ENCODE results near the gene ERCC5.

The ERCC5 gene

DNA sequence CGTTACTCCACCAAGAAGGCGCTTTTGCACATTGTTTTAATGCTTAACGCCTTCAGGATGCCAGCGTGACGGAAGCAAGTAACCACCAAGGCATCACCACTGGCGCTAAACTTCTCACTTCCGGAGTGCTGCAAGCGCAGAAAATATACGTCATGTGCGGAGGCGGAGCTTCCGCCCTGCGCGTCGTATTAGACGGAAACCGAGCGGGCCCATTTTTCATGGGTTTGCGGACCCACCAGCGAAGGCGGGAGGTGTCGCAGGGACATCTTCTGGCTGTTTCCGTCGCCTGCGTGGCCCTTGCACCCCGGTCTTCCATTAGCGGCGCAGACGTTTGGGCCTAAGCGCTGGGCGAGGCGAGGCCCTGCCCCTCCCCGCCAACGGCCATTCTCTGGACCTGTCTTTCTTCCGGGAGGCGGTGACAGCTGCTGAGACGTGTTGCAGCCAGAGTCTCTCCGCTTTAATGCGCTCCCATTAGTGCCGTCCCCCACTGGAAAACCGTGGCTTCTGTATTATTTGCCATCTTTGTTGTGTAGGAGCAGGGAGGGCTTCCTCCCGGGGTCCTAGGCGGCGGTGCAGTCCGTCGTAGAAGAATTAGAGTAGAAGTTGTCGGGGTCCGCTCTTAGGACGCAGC is at the start of gene ERCC5:
Gene ERCC5 (plus strand): TSS at position 403 of the 631 bp plus-strand sequence. CDS start 235 bp downstream, outside the sequence.
- peaks cover 10% of the 10 kb centered on the region for H3K36me3 ChIP-seq
- H3K9me3 ChIP-seq (ENCODE audit: severe bottlenecking): no peaks in the 10 kb centered on the region
- peak within 1 kb of the TSS; percentile 94 for H3K4me3 ChIP-seq (ENCODE audit: low read depth, low read length)
- H3K27ac ChIP-seq: peak within 1 kb of the TSS; percentile 87
- no peaks in the 10 kb centered on the region for H3K27me3 ChIP-seq (ENCODE audit: insufficient read depth, low read depth, severe bottlenecking)
- DNase-seq: peak; percentile 100
- peak; percentile 56 for TF ChIP-seq CTCF (IDR thresholded peaks at IDR 0.05; ENCODE audit: low read depth, low read length)

- Histone ChIP-seq H3K36me3 (peaks cover 36% of the 10 kb centered on the region), H3K27ac (peak within 1 kb of the TSS; percentile 87), H3K9me3 (ENCODE audit: severe bottlenecking) (no peaks in the 10 kb centered on the region), H3K4me3 (ENCODE audit: low read depth, low read length) (peak within 1 kb of the TSS; percentile 73), H3K27me3 (ENCODE audit: insufficient read depth, low read depth, severe bottlenecking) (no peaks in the 10 kb centered on the region)
- peak; percentile 99 for DNase-seq
- TF ChIP-seq CTCF (IDR thresholded peaks at IDR 0.05; ENCODE audit: low read depth, low read length): no peak
Measured at GRCh38 chr13:102798581-102799425, 47.0 kb upstream of the ERCC5 start, which contains the start of the genes BIVM and POGLUT2. Gene BIVM (plus strand): TSS chr13:102799119. CDS start chr13:102807268, 8,149 bp downstream. Gene POGLUT2 (minus strand): TSS chr13:102798976. CDS start chr13:102798670, 306 bp downstream.

DNA sequence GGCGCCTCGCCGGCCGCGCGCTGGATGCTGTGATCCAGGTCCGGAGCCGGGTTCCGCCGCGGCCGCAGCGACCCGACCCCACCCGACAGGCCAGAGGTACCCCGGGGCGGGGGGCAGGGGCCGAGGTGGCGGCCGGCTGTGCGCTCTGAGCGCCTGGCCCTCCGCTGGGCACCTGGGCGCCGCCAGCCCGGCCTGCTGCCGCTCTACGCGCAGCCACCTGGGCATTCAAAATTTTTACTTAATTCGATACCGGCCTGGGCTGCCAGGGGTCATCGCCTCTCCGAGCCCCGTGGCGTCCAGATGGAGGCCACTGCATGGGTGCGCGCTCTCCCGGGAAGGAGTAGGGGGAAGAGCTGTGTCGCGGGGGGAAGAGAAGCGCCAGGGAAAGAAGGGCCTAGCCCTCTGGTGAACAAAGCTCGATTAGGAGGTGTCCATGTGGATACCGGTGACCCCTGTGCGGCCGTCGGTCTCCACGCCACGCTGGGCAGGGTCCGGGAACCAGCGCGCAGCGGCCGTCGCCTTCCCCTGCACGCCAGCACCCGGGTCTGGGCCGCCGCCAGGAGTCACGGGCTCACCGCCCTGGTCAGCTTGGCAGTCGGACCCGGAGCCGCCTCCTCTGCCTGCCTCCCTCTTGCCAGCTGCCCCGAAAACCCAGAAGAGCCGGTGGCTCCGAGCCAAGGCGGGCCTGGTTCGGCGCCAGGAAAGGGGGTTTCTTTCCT is 46.2 kb upstream of the ERCC5 start:
- Histone ChIP-seq H3K36me3 (peaks cover 35% of the 10 kb centered on the region), H3K9me3 (ENCODE audit: severe bottlenecking) (no peaks in the 10 kb centered on the region), H3K27ac (peak overlapping the region; percentile 87), H3K4me3 (ENCODE audit: low read depth, low read length) (peak overlapping the region; percentile 73), H3K27me3 (ENCODE audit: insufficient read depth, low read depth, severe bottlenecking) (no peaks in the 10 kb centered on the region)
- peak; percentile 61 for DNase-seq
- no peak for TF ChIP-seq CTCF (IDR thresholded peaks at IDR 0.05; ENCODE audit: low read depth, low read length)

- peak; percentile 88 for TF ChIP-seq CTCF (IDR thresholded peaks at IDR 0.05; ENCODE audit: low read depth, low read length)
- Histone ChIP-seq H3K27me3 (ENCODE audit: insufficient read depth, low read depth, severe bottlenecking) (no peaks in the 10 kb centered on the region), H3K36me3 (peaks cover 34% of the 10 kb centered on the region), H3K9me3 (ENCODE audit: severe bottlenecking) (no peaks in the 10 kb centered on the region), H3K4me3 (ENCODE audit: low read depth, low read length) (peak overlapping the region; percentile 73), H3K27ac (peak overlapping the region; percentile 87)
- DNase-seq: peak; percentile 95
Measured at GRCh38 chr13:102800145-102801041, 45.4 kb upstream of the ERCC5 start.

GRCh38 chr13:102805680-102806079 is 40.2 kb upstream of the ERCC5 start:
- no peaks in the 10 kb centered on the region for H3K9me3 ChIP-seq (ENCODE audit: severe bottlenecking)
- peaks cover 58% of the 10 kb centered on the region for H3K36me3 ChIP-seq
- no peaks in the 10 kb centered on the region for H3K27me3 ChIP-seq (ENCODE audit: insufficient read depth, low read depth, severe bottlenecking)
- no peak overlapping the region for H3K27ac ChIP-seq
- TF ChIP-seq CTCF (IDR thresholded peaks at IDR 0.05; ENCODE audit: low read depth, low read length): no peak
- no peak for DNase-seq
- H3K4me3 ChIP-seq (ENCODE audit: low read depth, low read length): no peak overlapping the region

All from WERI-Rb-1 (cell line).